Activated B cell treated with CpG ODN at 0.5 μM for 24 hours (primary cell): Measurements from ENCODE around the gene LVRN. TPM values are rescaled to one million over a fixed set of nuclear protein-coding genes. Genes with fewer than 3 reads are reported as not detected.

Experiments used
- ATAC-seq: fragments of 200-7000 bp; cut with Tn5 transposase; one replicate; pipeline ENCODE4 v1.10.0; 2021; ENCODE audit warnings: low read depth, mild to moderate bottlenecking, moderate library complexity
- CTCF ChIA-PET: fragments of 350-600 bp; sonication (Branson Sonifier 250); formaldehyde crosslinking; loops from one replicate; lab custom pipeline; 2021; ENCODE audit warnings: antibody characterized with exemption; lab: Charles Lee
- POLR2A ChIA-PET: fragments of 350-600 bp; sonication (Branson Sonifier 250); formaldehyde crosslinking; loops from one replicate; lab custom pipeline; 2021; ENCODE audit warnings: antibody characterized with exemption; lab: Charles Lee
- DNase-seq: peaks from one replicate; pipeline ENCODE4 v3.0.0; 2022
- H3K27ac Mint-ChIP-seq: one replicate; pipeline ENCODE4 v1.8.0; 2020; ENCODE audit warnings: mixed read lengths
- H3K27me3 Mint-ChIP-seq: one replicate; pipeline ENCODE4 v1.8.0; 2021; ENCODE audit warnings: mixed read lengths
- H3K36me3 Mint-ChIP-seq: one replicate; pipeline ENCODE4 v1.8.0; 2021; ENCODE audit warnings: low read depth, mixed read lengths
- H3K4me1 Mint-ChIP-seq: one replicate; pipeline ENCODE4 v1.8.0; 2021; ENCODE audit warnings: mixed read lengths
- H3K4me3 Mint-ChIP-seq: one replicate; pipeline ENCODE4 v1.8.0; 2020; ENCODE audit warnings: mild to moderate bottlenecking, mixed read lengths
- H3K9me3 Mint-ChIP-seq: one replicate; pipeline ENCODE4 v1.8.0; 2020; ENCODE audit warnings: mixed read lengths
- CTCF ChIP-seq: fragments of 200-600 bp; IDR thresholded peaks from one replicate; pipeline ENCODE4 v1.8.0; 2022; ENCODE audit warnings: antibody characterized with exemption, mild to moderate bottlenecking
- intact Hi-C: fragments of 100-400 bp; cut with micrococcal nuclease; formaldehyde crosslinking; loops from one replicate; pipeline ENCODE4 v1.15.1; 2024
- total RNA-seq: library from RNA; stranded (reverse); gene quantifications from 2 replicates; pipeline ENCODE4 v1.2.3, GENCODE V29; 2022

LVRN gene
- total RNA-seq, 1 donor from 2014 or later = not detected

GRCh38 chr5:115985802-115986757 is 23.8 kb downstream of the LVRN start:
- ATAC-seq = no peak

GRCh38 chr5:115988002-115988401 is 25.7 kb downstream of the LVRN start:
- intact Hi-C loops = no loop called here
- TF ChIP-seq CTCF = no peak
- DNase-seq (no peak), ATAC-seq (no peak)
- no peaks in the 10 kb centered on the region for H3K27me3 Mint-ChIP-seq
- no peaks in the 10 kb centered on the region for H3K9me3 Mint-ChIP-seq
- H3K4me3 Mint-ChIP-seq = no peak overlapping the region
- no peaks in the 10 kb centered on the region for H3K4me1 Mint-ChIP-seq
- POLR2A ChIA-PET = no interaction called here
- no peaks in the 10 kb centered on the region for H3K36me3 Mint-ChIP-seq
- CTCF ChIA-PET = no interaction called here
- no peak overlapping the region for H3K27ac Mint-ChIP-seq

More at GRCh38 chr5:115985802-115986757, 23.8 kb downstream of the LVRN start:
- TF ChIP-seq CTCF = no peak
- intact Hi-C loops = no loop called here
- POLR2A ChIA-PET = no interaction called here
- Mint-ChIP-seq H3K36me3 (no peaks in the 10 kb centered on the region), H3K4me3 (no peak overlapping the region), H3K4me1 (no peaks in the 10 kb centered on the region), H3K27me3 (no peaks in the 10 kb centered on the region), H3K27ac (no peak overlapping the region), H3K9me3 (no peaks in the 10 kb centered on the region)
- no peak for DNase-seq
- CTCF ChIA-PET = no interaction called here

GRCh38 chr5:115992848-115993350 is 30.6 kb downstream of the LVRN start:
- Mint-ChIP-seq H3K27me3 (no peaks in the 10 kb centered on the region), H3K9me3 (no peaks in the 10 kb centered on the region), H3K4me1 (no peaks in the 10 kb centered on the region), H3K27ac (no peak overlapping the region), H3K4me3 (no peak overlapping the region), H3K36me3 (no peaks in the 10 kb centered on the region)
- ChIA-PET CTCF (no interaction called here), POLR2A (no interaction called here)
- ATAC-seq = no peak
- intact Hi-C loops = no loop called here
- no peak for DNase-seq
- no peak for TF ChIP-seq CTCF

- POLR2A ChIA-PET = no interaction called here
- Mint-ChIP-seq H3K27ac (no peak overlapping the region), H3K27me3 (no peaks in the 10 kb centered on the region), H3K4me3 (no peak overlapping the region), H3K4me1 (no peaks in the 10 kb centered on the region), H3K9me3 (no peaks in the 10 kb centered on the region), H3K36me3 (no peaks in the 10 kb centered on the region)
- CTCF ChIA-PET = no interaction called here
- no peak for TF ChIP-seq CTCF
- intact Hi-C loops = no loop called here
- ATAC-seq (no peak), DNase-seq (no peak)
These were observed 33.1 kb downstream of the LVRN start for GRCh38 chr5:115995351-115995750.

GRCh38 chr5:116002116-116002906 is 40.0 kb downstream of the LVRN start:
- DNase-seq = no peak
- no peaks in the 10 kb centered on the region for H3K27me3 Mint-ChIP-seq
- no peak for TF ChIP-seq CTCF
- POLR2A ChIA-PET = no interaction called here
- no peaks in the 10 kb centered on the region for H3K9me3 Mint-ChIP-seq
- H3K27ac Mint-ChIP-seq = no peak overlapping the region
- no peaks in the 10 kb centered on the region for H3K4me1 Mint-ChIP-seq
- H3K36me3 Mint-ChIP-seq = no peaks in the 10 kb centered on the region
- H3K4me3 Mint-ChIP-seq = no peak overlapping the region
- CTCF ChIA-PET = no interaction called here
- intact Hi-C loops = no loop called here
- no peak for ATAC-seq
